HG03103 (cell line): ENCODE measurements around the gene PRKD1.
"Not testable (repeated sequence)": the region's sequence is repeated elsewhere in the genome, so short reads cannot be mapped to it uniquely, and the experiment has no call there.

Experiments used
- ATAC-seq: cut with Tn5 transposase; IDR thresholded peaks from one replicate; pipeline ENCODE4 v1.9.1; 2021; ENCODE audit warnings: low read depth; ENCODE audit not compliant: unreplicated experiment

PRKD1 gene

DNA sequence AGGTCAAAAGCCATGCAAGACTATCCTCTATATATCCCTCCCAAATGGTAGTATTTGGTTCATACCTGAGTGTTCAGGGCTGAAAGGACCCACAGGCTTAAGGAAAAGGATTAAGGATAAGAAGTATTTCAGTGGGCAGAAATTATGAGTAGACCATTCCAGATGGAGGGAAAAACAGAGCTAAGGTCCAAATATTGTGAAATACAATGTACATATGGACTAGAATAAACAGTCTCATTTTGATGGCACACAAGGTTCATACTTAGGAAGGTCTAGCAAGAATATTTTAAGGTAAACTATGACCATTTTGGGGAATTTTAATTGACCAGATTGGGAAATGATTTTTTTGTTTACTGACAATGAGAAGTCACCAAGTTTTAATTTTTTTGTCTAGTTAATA is 124.6 kb downstream of the PRKD1 start:
- no peak for ATAC-seq

DNA sequence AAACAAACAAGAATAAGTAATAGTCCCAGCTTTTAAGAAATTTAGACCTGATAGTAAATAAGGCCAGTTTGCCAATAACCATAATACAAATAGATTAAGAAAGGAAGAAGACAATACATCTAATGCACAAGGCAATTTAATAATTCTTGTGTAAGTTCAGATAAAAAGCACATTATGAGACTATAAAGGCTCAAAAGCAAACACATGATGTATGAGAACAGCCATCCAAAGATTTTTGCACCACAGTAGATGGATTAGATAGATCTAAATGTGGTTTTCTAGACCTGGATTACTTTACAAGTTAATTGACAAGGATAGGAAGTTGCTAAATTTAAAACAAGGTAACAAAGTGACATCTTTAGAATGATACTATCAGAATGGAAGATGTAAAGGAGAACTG is 125.4 kb downstream of the PRKD1 start:
- ATAC-seq = no peak

DNA sequence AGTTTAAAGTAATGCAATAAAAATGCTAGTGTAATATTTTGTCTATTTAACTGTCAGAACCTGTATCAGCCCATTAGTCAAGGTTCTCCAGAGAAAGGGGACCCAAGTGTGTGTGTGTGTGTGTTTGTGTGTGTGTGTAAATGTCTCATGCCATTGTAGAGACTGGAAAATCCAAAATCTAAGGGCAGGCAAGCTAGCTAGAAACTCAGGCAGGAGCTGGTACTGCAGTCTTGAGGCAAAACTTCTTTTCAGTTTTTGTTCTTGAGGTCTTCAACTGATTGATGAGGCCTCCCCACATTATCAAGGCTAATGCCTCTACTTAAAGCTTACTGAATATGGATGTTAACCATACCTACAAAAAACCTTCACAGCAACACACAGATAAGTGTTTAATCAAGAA is 126.7 kb downstream of the PRKD1 start:
- no peak for ATAC-seq

DNA sequence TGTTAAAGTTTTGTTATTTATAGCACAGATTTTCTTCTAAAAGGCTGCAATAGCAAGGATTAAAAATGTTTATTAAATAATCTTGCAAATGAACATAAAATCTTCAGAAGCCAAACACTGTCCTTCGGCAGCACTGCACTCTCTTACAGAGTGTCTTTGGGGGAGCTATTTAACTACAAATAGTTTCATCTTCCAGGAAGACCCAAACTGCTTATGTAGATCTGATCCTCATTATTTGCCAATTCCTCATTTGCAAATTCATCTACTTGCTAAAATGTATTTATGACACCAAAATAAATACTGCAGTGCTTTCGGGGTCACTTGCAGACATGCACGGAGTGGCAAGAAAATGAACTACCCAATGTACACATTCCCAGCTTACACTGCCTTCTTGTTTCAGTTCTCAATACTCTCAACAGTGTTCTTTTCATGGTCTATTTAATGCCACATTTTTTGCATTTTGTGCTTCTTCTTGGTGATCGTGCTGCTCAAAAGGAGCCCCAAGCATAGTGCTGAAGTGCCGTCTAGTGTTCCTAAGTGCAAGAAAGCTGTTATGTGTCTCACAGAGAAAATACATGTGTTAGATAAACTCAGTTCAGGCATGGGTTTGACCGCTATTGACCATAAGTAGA is 128.1 kb downstream of the PRKD1 start:
- ATAC-seq = peak; percentile 81

DNA sequence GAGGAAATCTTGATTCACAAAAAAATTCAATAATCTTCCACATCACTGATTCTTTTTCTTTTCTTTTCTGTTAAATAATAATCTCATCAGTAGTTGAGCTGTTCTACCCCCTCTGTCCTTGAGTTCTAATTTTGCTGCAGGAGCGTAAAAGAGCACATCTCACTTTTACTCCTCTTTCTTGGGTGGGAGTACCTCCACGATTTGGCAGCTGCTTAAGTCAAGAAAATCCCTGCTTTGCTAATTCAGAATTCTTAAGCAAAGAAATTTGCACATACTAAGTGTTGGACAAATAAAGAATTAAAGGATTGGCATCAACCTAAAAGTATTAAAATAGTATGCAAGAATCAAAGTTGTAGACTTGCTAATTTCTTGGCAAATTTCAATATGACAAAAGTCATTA is 128.8 kb downstream of the PRKD1 start:
- no peak for ATAC-seq

DNA sequence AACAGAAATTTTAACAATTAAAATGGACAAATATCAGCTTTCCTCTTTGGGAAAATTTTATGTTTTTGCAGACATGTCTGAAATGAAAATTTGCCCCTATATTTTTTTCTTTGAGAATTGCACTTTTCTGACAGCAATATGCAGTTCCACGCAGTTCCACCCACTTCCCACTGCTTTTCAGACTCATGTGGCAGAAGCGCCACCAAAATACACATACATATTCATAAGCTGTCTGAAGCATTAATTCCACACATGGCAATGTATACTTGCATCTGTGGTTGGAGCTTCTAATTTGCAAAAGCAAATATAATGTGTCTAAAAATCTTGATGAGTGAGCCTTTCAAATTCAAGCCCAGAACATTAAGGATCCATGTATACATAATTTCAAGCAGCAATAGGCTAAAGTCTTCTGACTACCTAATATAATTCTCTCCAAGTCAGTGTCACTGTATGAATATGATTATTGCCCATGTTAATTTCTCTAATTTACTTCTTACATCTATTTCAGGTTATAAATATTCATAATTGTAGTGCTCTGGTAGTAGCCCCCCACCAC is 129.5 kb downstream of the PRKD1 start:
- ATAC-seq = no peak

DNA sequence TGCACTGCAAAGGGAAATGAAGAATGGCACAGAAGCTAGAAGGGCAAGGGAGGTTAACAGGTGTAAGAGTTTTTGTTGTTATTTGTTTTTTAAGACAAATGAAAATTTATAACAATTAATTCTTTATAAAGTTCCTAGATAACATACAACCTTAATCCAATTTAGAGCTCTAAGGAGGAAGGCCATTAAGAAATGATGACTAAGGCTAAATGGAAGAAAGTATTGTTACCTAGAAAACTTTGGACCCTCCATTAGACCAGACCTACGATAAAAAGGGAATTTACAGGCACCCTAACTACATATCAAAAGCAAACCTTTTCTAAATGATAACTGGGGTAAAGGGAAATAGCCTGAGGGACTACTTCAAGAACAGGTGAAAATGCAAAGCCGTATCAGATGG is 130.8 kb downstream of the PRKD1 start:
- ATAC-seq = no peak

DNA sequence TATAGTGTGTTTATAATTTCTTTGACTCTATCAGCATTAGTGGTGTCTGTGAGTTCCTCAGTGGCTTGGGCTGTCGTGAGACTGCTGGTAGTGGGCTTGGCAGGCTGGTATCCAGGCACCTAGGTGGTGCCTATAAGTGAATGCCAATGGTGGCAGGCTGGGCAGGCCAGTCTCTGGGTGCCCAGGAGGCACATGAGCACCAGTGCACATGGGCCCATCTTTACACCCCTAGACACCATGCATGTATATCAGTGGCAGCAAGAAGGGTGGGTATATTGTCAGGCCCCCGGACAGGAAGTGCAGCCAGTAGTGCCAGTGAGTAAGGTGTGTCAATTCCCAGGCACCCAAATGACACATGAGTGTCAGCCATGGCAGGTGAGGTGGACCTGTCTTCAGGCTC is 138.2 kb downstream of the PRKD1 start:
- ATAC-seq = no peak

DNA sequence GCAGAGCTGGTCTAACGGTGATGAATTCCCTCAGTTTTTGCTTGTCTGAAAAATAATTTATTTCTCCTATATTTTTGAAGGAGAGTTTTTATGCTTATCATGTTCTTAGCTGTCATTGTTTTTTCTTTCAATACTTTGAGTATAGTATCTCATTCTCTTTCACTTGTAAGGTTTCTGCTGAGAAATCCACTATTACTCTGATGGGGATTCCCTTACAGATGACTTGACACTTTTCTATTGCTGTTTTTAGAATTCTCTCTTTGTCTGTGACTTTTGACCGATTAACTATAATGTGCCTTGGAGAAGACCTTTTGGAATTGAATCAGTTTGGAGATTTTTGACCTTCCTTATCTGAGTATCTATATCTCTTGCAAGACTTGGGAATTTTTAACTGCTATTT is 139.6 kb downstream of the PRKD1 start:
- no peak for ATAC-seq

DNA sequence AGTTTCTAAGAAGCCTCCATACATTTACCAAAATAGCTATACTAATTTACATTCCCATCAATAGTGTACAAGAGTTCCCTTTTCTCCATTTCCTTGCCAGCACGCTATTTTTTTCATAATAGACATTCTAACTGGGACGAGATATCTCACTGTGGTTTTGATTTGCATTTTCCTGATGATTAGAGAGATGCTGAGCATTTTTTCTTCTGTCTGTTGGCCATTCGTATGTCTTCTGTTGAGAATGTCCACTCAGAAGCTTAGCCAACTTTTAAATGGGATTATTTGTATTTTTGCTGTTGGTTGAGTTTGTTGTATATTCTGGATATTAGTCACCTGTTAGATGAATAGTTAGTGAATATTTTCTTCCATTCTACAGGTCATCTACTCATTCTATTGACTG is 144.1 kb downstream of the PRKD1 start:
- no peak for ATAC-seq

DNA sequence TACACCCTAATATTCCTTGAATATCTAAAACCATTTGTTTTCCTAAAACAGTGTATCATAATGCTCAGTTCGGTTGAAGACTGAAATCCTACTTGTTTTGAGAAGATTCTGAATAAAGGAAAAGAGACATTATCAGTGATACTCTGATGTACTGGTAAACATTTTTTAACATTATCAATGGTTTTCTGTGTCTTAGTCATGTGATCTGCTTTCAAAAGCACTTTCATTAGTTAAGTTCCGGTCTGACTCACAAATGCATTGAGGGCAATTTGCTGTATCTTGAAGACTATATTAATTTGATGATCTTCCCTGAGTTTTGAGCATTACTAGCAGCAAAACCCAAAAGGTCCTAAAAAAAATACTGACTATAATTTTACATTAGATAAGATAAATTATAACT is 145.6 kb downstream of the PRKD1 start:
- ATAC-seq = no peak

DNA sequence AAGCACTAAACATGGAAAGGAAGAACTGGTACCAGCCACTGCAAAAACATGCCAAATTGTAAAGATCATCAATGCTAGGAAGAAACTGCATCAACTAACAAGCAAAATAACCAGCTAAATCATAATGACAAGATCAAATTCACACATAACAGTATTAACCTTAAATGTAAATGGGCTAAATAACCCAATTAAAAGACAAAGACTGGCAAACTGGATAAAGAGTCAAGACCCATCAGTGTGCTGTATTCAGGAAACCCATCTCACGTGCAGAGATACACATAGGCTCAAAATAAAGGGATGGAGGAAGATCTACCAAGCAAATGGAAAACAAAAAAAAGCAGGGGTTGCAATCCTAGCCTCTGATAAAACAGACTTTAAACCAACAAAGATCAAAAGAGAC is 150.5 kb downstream of the PRKD1 start:
- not testable (repeated sequence) for ATAC-seq

DNA sequence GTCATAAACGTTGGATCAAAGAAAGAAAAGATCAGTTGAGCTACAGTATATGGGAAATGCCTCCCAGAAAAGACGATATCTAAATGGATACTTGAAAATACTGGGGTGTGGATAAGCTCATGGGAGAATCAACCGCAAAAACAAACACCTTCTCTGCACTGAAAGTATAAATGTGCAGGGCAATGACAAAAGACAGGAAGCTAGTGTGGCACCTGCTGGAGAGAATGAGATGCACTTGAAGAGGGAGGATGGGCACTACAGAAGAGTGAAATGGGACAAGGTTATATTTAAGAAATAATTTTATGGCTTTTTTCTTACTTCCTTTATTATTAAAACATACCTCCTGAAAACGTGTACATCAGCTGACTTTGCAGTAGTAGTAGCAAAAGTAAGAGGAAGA is 153.7 kb downstream of the PRKD1 start:
- ATAC-seq = no peak

DNA sequence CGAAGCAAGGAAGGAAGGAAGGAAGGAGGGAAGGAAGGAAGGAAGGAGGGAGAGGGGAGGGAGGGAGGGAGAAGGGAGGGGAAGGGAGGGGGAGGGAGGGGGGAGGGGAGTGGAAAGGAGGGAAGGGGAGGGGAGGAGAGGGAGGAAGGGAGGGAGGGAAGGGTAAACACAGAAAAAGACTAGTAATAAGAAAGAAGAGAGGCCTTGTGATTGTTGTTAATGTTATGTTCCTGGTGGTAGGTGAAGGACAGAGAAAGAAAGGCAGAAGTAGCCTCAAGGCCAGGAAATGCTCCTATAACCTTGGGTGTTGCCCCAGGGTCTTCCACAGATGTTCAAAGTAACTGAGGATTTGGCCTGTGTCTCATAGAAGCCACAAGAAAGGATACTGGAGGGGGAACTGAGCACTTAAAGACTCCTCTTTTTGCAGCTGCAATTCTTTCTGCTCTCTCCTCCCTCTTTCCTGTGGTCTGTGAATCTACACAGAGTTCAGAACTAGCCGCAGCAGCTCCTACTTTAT is 164.2 kb downstream of the PRKD1 start:
- no peak for ATAC-seq

DNA sequence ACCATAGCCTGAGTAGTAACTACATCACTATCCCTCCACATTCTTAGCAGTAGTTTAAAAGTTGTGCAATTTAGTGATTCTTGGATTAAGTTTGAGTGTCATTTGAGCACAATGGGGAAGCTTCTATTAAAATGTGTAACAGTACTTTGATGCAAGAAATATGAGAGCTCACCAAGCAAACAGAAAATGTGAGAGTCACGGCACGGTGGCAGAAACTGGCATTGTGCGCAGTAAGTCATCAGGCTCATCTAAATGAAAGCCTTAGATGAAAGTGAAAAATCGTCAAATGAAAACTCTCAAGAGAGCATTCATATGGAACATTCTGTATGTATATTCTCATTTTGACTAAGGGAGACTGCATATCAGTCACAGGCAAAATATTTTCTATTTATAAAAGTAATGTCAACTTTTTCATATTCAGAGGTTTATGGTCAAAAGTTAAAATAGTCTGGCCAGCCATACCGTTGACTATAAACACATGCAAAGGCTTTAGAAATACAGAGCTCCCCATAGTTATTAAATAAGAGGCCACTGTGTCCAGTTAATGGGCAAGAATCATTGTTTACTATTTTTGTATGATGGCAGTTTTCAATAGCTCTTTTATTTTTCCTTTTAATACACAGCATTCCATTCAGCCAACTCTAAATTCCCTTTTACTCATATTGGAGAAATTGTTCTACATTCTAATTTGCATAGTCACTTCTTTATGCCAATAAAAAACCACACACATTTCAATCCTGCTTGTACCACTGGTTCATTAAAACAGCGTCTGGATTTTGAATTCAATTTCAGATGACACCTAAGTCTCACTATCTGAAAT is 167.9 kb downstream of the PRKD1 start:
- peak; percentile 97 for ATAC-seq

DNA sequence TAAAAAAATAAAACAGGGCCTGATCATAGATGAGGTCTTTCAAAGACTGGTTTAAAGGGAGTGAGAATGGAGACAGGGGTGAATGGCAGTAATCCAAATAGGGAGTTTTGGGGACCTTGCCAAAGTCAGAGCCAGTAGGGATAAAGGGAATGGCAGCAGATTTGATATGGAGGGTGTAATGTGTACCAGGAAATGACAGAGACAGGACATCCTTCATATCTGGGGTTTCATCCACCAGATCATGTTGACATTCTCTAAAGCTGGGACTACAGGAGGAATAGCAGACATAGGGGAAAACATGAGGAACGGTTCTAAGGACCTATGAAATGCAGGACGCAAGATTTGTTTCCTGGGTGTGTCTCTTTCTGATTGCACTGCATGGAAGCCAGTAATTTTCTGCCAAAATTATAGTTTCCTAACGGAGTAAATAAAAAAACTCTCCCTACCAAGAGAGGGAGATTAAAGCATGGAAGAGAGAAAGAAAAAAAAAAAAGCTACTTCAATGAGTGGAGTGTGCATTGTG is 169.9 kb downstream of the PRKD1 start:
- no peak for ATAC-seq

DNA sequence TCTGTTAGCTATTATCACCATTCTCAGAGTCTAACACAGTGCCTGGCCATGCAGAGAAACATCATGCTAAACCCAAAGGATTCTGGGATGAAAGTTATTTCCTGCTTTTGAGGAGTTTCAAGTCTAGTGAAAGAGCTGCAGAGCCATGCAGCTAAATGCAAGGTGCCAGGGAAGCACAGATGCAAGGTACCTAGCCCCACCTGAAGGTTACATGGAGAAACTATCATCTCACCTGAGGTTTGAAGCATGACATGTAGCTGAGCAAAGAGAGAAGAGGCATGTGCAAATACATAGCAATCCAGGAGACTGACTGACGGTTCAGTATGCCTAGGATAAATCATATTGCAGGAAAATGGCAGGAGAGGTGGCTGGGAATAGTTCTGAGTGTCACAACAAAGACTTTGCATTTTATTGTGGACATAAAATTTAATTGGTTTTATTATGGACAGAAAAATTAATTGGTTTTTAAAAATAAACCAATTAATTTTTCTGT is 170.4 kb downstream of the PRKD1 start:
- no peak for ATAC-seq

DNA sequence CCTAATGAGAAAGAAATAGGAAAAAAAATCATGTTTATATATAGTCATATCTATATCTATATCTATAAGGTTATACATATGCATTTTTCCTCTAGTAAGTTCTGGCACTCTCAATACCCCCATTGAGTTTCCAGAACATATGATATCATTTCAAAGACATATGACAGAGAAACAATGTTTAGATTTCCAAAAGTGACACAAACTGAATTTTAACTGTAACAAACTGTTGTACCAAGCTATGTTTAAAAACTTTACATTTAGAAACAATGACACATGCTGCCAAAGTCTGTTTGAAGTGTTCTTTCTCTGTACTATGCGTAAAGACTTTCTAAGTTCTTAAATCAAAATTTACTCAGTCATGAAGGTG is 171.6 kb downstream of the PRKD1 start:
- ATAC-seq = no peak

DNA sequence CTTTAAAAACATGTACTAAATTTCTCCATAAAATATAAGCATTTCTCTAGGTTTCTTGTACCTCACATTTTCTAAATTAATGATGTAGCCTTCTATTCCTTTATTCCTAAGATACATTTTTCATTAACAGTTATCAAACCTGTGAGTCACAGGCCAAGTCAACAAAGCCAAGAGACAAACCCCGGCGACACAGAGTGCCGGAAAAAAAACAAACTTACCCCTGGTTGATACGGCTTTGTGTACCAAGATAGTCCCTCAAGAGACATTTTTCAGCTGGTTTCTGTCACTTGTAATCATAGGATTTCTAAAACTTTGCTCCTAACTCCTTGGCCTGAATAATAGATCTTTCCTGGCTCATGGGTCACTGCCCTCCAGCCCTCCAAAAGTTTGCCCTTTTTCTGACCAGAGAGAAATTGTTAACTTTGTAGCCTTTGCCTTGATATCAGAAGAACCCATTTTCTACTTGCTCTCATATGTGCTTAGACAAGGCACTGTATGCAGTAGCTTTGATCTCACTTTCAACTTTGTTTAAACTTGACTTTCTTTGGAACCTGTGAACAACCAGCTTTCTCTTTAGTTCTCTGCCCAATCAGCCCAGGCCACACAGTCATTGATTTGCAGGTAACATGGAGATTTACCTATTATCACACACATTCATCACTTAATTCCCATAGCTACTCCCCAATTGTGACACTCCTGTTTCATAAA is 172.2 kb downstream of the PRKD1 start:
- no peak for ATAC-seq

DNA sequence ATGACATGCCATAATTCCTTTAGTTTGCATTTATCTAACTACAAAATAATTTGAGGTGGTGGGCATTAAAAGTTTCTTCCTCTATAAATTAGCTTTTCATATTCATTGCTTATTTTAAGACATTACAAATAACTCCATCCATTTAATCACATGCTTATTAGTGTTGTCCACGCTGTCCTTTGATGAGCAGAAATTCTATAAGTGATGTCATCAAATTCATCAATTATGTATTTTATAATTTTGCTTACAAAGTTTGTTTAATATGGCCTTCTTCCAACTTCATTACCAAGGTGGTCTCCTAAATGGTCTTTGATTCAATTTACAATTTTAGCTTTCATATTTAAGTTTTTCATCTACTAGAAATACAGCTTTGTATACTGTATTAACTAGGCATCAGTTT is 173.5 kb downstream of the PRKD1 start:
- no peak for ATAC-seq
